Erythroblast (primary cell): ENCODE measurements around the gene C9orf85.
"Not testable (repeated sequence)": the region's sequence is repeated elsewhere in the genome, so short reads cannot be mapped to it uniquely, and the experiment has no call there.

Source experiments
- DNase-seq, 2 experiments: peaks; one replicate each; lab custom pipeline; 2025; lab: John Stamatoyannopoulos, UW
- GATA1 ChIP-seq: IDR thresholded peaks from 2 replicates; pipeline ENCODE4 v1.6.1; 2011; ENCODE audit warnings: low read depth, mild to moderate bottlenecking, control low read depth, low read length, moderate library complexity
- POLR2A ChIP-seq: IDR thresholded peaks from 2 replicates; pipeline ENCODE4 v1.6.1; 2011; ENCODE audit warnings: mild to moderate bottlenecking, low read length

C9orf85 gene

GRCh38 chr9:71985297-71985911, 74.0 kb downstream of the C9orf85 start:
- DNase-seq: no peak

GRCh38 chr9:71986900-71987299, 75.5 kb downstream of the C9orf85 start:
- TF ChIP-seq POLR2A: no peak
- TF ChIP-seq GATA1: no peak
- DNase-seq: no peak

More at GRCh38 chr9:71985297-71985911, 74.0 kb downstream of the C9orf85 start:
- TF ChIP-seq POLR2A: no peak
- no peak for TF ChIP-seq GATA1

GRCh38 chr9:71987471-71988371, 76.3 kb downstream of the C9orf85 start:
- no peak for DNase-seq
- no peak for TF ChIP-seq GATA1
- no peak for TF ChIP-seq POLR2A

GRCh38 chr9:71990466-71990865, 79.0 kb downstream of the C9orf85 start:
- DNase-seq: no peak

GRCh38 chr9:72005451-72005850, 94.0 kb downstream of the C9orf85 start:
- no peak for DNase-seq
- TF ChIP-seq GATA1: no peak

More at GRCh38 chr9:71990466-71990865, 79.0 kb downstream of the C9orf85 start:
- TF ChIP-seq GATA1 (no peak), POLR2A (no peak)

- TF ChIP-seq POLR2A: no peak
- TF ChIP-seq GATA1: no peak
- DNase-seq: no peak
These were observed 95.1 kb downstream of the C9orf85 start for GRCh38 chr9:72006501-72006900.

GRCh38 chr9:72007726-72008125, 96.3 kb downstream of the C9orf85 start:
- not testable (repeated sequence) for DNase-seq

GRCh38 chr9:72012646-72013045, 101.2 kb downstream of the C9orf85 start:
- TF ChIP-seq POLR2A (no peak), GATA1 (no peak)
- DNase-seq: no peak

- DNase-seq: no peak
- no peak for TF ChIP-seq POLR2A
These were observed 101.9 kb downstream of the C9orf85 start for GRCh38 chr9:72013292-72013760.

GRCh38 chr9:72022841-72023240, 111.4 kb downstream of the C9orf85 start:
- no peak for DNase-seq
- no peak for TF ChIP-seq GATA1
- TF ChIP-seq POLR2A: no peak
